AG04449 (cell line): ENCODE data around the gene HEPACAM2.

Experiments
- CTCF ChIA-PET: fragments of 350-600 bp; formaldehyde crosslinking; extraction: SDS; loops from one replicate; lab custom pipeline; 2021; ENCODE audit warnings: antibody characterized with exemption; lab: Yijun Ruan, JAX
- POLR2A ChIA-PET: fragments of 400-600, 350-600 bp; formaldehyde crosslinking; extraction: SDS; loops from one replicate; lab custom pipeline; 2020; ENCODE audit warnings: antibody characterized with exemption, inconsistent platforms; lab: Yijun Ruan, JAX
- DNase-seq: peaks from one replicate; pipeline ENCODE4 v3.0.0-alpha.2; 2010; ENCODE audit warnings: low read depth, low spot score
- H3K4me3 ChIP-seq: 2 replicates; pipeline ENCODE4 v1.5.1; 2011; ENCODE audit warnings: low read depth, mild to moderate bottlenecking, control low read depth, low read length
- CTCF ChIP-seq: IDR thresholded peaks from one replicate; pipeline ENCODE4 v1.5.1; 2011; ENCODE audit warnings: mild to moderate bottlenecking, moderate library complexity, low read length, control low read depth, inconsistent platforms; ENCODE audit not compliant: insufficient read depth; ENCODE audit errors: missing control alignments

Gene HEPACAM2

DNA sequence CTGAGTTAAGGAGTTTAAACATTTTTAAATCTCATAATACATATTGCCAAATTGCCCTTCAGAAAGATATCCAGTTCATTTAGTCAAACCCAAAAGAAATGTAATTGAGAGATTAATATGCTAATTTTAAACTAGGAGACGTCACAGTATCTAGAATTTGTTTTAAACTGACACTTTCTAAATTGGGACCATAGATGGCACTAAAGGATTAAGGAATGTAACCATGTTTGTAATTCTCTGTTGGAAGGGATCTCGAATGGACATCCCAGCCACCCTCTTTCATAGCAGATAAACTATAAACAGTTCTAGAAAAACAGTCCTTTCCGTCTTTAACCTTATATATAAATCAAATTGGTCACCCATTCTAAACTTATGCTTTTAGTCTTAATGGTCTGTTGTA is 48.1 kb downstream of the HEPACAM2 start:
- no peak for DNase-seq
- ChIA-PET CTCF (interaction anchor here (0.8 to 2.5 kb wide), 3 partner anchors 46 to 54 kb away, joined by 3 to 33 read pairs (median 3); partner anchors contain the start of genes HEPACAM2 and VPS50), POLR2A (no interaction called here)
- TF ChIP-seq CTCF: no peak
- H3K4me3 ChIP-seq: no peak overlapping the region

- ChIA-PET CTCF (interaction anchor here (1.2 to 3.9 kb wide), 2 partner anchors 49 to 51 kb away, joined by 3 to 13 read pairs; partner anchors contain the start of gene HEPACAM2), POLR2A (no interaction called here)
- H3K4me3 ChIP-seq: no peak overlapping the region
- DNase-seq: no peak
- no peak for TF ChIP-seq CTCF
Observed at GRCh38 chr7:93176992-93177580, 49.2 kb downstream of the HEPACAM2 start.

- CTCF ChIA-PET: interaction anchor here (0.7 to 3.9 kb wide), 3 partner anchors 17 to 148 kb away, joined by 3 to 13 read pairs (median 3); no protein-coding TSS in a partner anchor
- no peak for TF ChIP-seq CTCF
- H3K4me3 ChIP-seq: no peak overlapping the region
- DNase-seq: no peak
- POLR2A ChIA-PET: no interaction called here
Observed at GRCh38 chr7:93175219-93175618, 51.0 kb downstream of the HEPACAM2 start.

DNA sequence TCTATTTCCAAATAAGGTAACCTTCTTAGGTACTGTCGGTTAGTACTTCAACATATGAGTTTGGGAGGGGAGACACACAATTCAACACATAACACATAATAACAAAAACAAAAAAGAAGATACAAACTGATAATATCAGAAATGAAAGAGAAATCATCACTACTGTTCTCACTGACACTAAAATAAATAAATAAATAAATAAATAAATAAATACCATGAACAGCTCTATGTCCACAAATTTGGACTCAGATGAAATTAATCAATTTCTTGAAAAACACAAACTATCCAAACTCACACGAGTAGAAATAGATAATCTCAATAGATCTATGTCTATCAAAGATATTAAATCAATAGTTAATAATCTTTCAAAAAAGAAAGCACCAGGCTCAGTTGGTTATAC is 53.6 kb downstream of the HEPACAM2 start:
- DNase-seq: no peak
- ChIA-PET POLR2A (no interaction called here), CTCF (interaction anchor here (1.1 to 3.0 kb wide), 2 partner anchors 56 to 59 kb away, joined by 3 to 10 read pairs; no protein-coding TSS in a partner anchor)
- H3K4me3 ChIP-seq: no peak overlapping the region
- TF ChIP-seq CTCF: no peak

DNA sequence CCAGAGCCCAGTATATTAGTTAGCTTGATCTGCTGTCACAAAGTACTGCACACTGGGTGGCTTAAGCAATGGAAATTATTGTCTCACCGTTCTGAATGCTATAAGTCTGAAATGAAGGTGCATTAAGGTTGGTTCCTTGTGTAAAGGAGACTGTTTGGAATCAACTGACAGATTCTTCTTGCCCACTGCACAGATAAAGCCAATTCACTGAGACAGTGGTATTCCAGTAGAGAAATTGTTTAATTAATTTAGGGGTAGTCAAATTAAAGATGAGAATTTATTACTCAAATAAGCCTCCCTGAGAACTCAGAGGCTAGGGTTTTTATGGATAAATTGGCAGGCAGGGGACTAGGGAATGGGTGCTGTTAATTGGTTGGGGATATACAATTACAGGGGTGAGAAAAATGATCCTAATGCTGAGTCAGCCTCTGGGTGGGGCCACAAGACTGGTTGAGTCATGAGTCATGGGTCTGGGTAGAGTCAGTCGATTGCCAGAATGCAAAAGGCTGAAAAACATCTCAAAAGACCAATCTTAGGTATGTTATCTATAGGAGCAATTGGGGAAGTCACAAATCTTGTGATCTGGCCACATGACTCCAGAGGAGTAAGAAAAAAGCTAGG is 54.6 kb downstream of the HEPACAM2 start:
- ChIA-PET POLR2A (no interaction called here), CTCF (interaction anchor here (0.9 to 3.0 kb wide), 4 partner anchors 8 to 60 kb away, joined by 3 to 10 read pairs (median 3); no protein-coding TSS in a partner anchor)
- DNase-seq: no peak
- TF ChIP-seq CTCF: no peak
- no peak overlapping the region for H3K4me3 ChIP-seq

GRCh38 chr7:93165447-93165846 is 60.8 kb downstream of the HEPACAM2 start:
- no peak overlapping the region for H3K4me3 ChIP-seq
- ChIA-PET CTCF (no interaction called here), POLR2A (no interaction called here)
- DNase-seq: no peak
- no peak for TF ChIP-seq CTCF
